GOT3 (cell line): ENCODE data around the gene ZBTB2.
"Not testable (repeated sequence)": the region's sequence is repeated elsewhere in the genome, so short reads cannot be mapped to it uniquely, and the experiment has no call there.

Experiments
- DNase-seq: peaks from one replicate; lab custom pipeline; 2025; ENCODE audit warnings: mixed read lengths; lab: John Stamatoyannopoulos, UW

The ZBTB2 gene

GRCh38 chr6:151326116-151326825 lies 65.1 kb downstream of the ZBTB2 start:
- DNase-seq, result no peak

- no peak for DNase-seq
These were observed 66.0 kb downstream of the ZBTB2 start for GRCh38 chr6:151325075-151326050.

GRCh38 chr6:151324488-151324825 lies 66.9 kb downstream of the ZBTB2 start:
- DNase-seq, result no peak

- DNase-seq, result peak; percentile 62
These were observed 67.4 kb downstream of the ZBTB2 start for GRCh38 chr6:151323791-151324487.

- DNase-seq, result no peak
These were observed 68.8 kb downstream of the ZBTB2 start for GRCh38 chr6:151322570-151322969.

- no peak for DNase-seq
These were observed 69.9 kb downstream of the ZBTB2 start for GRCh38 chr6:151321438-151321837.

GRCh38 chr6:151320140-151320539 lies 71.2 kb downstream of the ZBTB2 start:
- no peak for DNase-seq

- no peak for DNase-seq
These were observed 73.4 kb downstream of the ZBTB2 start for GRCh38 chr6:151317995-151318365.

GRCh38 chr6:151317103-151317994 lies 74.0 kb downstream of the ZBTB2 start:
- DNase-seq, result no peak

- not testable (repeated sequence) for DNase-seq
These were observed 75.7 kb downstream of the ZBTB2 start for GRCh38 chr6:151315661-151316060.
